ENCODE measurements around the gene ATG13.
"Not testable (repeated sequence)": the region's sequence is repeated elsewhere in the genome, so short reads cannot be mapped to it uniquely, and the experiment has no call there.

ATG13 gene

DNA sequence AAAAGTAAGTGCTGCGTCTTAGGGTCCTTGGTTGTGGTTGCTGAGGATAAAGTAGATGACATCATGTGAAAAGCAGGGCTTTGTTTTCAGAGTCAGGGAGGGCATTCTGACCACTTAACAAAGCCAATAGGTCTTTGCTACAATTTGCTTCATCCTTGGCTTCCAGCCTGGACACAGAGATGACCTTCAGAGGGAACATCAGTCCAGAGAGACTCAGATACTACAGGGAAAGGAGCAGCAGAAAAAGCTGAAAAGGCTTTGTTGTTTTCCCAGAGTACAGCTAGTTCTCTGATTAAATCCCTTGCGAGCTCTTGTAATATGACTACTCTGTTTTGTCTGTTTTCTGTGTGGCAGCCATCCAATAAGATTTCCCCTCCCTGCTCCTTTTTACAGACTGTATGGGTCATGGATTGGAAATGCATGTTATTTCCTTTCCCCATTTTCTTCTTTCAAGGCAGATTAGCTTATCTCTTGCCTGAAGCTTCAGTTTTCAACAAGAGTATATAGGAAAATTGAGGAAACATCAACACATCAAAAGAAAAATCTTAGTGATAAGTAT, 31.9 kb downstream of the ATG13 start:
- no peak for DNase-seq

DNA sequence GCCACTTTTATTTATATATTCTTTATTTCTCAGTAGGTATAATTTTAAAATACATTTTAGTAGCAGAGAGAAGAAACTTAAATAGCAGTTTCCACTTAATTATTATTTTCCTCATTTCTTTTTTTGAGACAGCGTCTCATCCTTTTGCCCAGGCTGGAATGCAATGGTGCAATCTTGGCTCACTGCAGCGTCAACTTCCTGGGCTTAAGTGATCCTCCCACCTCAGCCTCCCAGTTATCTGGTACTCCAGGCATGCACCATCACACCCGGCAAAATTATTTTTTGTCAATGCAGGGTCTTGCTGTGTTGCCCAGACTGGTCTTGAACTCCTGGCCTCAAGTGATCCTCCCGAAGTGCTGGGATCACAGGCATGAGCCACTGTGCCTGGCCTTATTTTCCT, 38.3 kb downstream of the ATG13 start:
- DNase-seq, result no peak

DNA sequence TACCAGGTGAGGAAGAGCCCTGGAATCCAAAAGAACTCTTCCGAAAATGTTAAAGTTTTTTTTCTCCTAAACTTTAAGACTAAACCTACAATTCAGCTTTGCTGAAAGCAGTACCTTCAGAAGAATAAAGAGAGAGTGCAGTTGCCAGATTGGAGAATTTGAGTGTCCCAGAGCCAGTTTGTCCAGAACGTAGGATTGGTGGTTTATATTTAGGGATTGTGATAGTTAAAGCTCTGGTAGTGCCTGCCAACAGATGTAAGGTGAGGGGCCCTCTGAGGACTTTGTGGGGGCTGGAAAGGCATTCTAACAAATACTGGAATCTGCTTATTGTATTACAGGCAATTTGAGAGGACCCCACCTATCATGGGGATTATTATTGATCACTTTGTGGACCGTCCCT, 39.8 kb downstream of the ATG13 start:
- DNase-seq, result no peak

DNA sequence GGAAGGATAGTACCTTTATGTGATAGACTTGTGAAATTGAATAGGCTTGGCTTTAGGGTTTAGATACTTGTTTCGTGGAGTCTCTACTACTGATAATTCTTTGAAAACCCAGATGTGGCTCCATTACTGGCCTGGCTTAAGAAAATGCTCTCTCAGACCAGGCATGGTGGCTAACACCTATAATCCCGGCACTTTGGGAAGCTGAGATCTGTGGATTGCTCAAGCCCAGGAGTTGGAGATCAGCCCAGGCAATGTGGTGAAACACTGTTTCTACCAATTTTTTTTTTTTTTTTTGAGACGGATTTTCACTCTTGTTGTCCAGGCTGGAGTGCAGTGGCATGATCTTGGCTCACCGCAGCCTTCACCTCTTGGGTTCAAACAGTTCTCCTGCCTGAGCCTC, 40.9 kb downstream of the ATG13 start:
- no peak for DNase-seq

DNA sequence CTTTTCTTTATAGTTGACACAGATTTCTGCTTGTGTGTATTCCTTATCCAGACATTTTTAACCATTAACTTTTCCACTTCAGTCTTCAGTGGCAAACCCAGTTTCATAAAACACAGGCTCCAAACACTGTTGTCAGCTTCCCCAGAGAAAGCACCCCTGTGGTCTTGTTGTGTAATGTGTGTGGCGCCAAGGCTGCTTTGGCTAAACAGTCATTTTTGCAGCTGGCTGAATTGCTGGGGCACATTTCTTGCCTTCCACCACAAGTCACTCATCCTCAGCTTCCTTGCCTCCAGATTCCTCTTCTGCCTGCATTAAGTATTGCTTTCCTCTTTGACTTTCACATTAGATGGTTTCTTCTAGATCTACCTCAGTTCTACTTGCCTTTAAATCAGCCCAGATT, 42.6 kb downstream of the ATG13 start:
- DNase-seq, result no peak

DNA sequence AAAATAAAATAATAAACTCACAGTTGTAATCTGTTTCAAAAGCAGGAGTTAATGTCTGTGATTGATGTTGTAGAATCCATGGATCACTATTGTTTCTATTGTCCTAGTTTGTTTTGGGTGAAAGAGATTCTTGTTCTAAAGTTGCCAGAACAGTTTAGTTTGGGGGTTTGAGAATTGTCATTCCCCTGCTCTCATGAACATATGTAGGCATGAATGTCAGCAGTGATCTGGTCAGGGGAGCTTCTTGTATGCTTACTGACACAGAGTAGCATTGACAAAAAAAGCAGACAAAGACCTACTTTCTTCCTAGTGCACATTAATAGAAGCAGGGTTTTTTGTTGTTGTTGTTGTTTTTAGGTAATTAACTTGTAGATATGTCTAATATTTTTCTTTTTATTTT, 44.5 kb downstream of the ATG13 start:
- DNase-seq, result no peak

DNA sequence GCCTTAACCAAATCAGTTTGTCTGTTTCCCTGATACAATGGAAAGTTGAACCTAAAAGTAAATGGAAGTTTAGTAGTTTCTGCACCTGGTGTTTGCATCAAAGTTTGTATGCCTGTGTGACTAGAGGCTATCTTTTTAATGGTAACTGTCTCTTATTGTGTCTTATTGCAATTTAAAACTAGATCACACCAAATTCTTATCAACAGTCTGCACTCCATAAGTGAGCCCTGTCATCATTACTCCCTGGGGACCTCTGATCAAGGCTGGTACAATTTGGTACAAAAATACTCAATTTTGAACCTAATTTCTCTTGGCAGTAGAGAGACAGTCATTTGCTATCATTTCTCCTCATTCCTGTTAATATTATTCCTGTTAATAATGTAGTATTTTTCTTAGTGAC, 45.0 kb downstream of the ATG13 start:
- no peak for DNase-seq

DNA sequence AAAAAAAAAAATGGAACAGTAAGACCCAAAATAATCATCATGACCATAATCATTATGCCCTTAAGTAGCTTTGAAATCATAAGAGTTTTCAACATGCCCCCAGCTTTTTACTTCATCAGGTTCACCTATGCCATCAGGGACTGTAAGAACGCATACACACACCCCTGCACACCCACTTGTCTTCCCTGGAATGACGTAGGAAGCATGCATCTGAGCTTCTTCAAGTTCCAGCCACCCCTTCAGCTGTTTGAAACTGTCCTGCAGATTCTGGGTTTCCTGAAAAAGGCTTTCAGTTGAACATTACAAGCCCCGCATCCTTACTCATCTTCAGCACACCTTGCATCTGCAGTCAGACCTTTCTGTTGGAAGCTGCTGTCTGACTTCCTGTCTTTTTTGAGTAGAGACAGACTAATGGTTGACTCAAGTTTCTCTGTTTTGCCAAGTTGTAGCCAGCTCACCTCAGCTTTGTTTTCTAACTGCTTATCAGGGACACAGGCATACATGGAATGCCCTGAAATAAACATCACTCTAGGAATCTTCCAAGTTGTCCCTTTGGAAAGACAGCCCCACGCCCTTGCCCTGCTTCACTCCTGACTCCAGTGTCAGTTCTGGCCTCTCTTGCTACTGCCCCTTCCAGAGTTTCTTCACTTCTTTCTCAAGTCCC, 46.1 kb downstream of the ATG13 start:
- no peak for DNase-seq

DNA sequence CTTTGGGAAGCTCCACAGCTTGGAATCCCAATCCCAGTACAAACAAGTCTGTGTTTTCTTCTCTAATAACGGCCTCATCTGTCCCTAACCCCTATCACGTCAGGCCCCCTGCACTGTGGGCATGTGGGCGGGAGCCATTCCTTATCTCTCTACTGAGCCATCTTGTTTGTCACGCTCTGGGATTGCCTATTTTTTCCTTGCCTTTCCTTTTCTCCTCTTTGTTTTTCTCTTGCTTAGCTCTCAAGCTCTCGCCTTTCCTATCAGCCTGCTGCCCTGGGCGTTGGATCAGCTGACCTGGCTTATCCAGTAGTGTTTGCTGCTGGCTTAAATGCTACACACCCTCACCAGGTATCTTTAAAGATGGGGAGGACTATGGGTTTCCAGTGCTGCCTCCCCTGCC, 47.3 kb downstream of the ATG13 start:
- no peak for DNase-seq

DNA sequence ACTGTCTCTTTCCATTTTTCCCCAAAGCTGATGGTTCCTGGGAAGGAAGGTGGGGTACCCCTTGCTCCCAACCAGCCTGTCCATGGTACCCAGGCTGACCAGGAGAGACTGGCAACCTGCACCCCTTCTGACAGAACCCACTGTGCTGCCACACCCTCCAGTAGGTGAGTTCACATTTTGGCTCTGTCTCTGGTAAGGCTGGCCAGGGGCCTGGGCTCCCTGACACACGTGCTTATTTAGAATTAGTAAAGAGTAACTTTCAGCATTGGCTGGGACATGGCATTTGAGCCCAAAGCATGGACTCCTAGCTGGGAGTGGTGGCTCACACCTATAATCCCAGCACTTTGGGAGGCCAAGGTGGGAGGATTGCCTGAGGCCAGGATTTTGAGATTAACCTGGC, 48.0 kb downstream of the ATG13 start:
- no peak for DNase-seq

DNA sequence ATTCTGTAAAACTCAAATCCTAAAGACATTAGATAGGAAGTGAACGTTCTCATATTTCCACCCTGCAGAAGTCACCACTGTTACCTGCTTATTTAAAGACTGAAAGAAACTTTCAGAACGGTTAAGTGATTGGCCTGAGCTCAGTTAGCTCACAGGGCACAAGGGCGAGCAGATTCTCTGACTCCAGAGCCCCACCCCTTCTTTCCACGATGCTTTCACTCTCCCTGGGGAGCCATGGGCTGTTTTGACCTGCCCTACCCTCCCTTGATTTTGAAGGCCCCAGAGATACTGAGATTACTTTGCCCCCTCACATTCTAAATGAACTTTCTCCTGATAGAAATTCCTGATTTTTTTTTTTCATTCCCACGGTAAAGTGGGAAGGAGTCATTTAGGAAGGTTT, 49.2 kb downstream of the ATG13 start:
- DNase-seq, result no peak

DNA sequence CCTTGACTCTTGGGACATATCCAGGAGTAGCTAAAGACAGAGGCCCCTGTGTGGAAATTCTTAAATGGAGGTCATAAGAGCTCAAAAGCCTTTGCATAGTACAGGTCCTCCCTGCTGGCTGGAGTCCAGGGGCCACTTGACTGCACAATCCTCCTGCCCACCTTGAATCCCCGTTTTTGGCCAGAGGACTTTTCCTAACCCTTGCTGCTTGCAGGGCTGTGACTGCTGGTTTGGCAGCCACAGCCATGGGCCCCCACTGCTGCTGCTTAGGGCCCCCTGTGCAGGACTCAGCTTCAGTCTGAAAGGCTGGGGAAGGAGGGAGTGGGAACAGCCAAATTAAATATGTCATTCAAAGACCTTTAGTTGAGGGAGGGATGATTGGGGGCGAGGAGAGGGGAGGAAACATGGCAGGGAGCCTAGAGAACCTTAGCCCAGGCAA, 49.7 kb downstream of the ATG13 start:
- DNase-seq, result no peak

DNA sequence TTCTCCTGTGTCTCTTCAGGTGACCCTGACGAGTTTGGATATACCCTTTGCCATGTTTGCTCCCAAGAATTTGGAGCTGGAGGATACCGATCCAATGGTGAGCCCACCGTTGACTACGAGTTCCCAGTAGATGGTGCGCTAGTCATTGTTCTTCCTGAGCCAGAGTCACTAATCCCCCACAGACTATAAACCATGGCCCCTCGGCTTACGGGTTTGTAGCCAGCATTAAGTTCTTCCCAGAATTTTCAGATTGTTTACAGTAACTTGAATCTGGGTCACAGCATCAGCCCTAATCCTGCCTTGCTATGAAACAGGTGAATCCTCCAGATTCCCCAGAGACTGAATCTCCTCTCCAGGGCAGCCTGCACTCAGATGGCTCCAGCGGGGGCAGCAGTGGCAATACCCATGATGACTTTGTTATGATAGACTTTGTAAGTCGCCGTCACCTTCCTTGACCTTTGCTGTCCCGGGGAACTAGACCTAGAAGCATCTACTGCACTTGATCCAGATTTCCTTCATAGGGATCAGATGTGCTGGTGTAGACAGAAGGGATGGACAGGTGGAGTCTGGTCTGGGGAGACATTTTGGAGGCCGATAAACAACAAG, 51.2 kb downstream of the ATG13 start:
- no peak for DNase-seq

DNA sequence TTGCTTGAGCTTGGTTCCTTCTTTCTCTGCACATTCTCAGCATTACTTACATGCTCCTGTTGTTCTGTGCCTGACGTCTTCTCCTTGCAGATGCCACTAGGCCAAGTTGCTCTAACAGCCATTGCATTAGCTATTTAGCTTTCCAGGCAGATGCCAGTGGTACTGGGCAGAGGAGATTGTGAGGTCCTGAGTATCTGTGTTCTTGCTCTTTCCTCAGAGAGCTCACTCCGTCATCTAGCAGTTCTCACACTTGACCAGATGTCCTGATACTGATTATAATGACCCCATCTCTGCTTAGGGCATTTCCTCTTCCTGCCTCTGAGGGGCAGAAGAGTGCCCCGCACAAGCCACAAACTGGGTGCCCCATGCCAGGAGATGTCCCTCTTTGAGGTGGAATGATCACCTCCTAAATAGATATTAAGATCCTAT, 52.4 kb downstream of the ATG13 start:
- no peak for DNase-seq

DNA sequence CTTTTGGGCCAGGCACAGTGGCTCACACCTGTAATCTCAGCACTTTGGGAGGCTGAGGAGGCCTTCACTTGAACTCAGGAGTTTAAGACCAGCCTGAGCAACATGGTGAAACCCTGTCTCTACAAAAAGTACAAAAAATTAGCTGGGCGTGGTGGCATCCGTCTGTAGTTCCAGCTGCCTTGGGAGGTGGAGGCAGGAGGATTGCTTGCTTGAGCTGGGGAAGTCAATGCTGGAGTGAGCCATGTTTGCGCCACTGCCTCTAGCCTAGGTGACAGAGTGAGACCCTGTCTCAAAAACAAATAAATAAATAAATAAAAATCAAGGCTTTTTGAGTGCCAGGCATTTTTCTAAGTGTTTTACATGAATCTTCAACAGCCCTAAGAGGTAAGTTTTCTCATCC, 53.2 kb downstream of the ATG13 start:
- DNase-seq, result not testable (repeated sequence)

DNA sequence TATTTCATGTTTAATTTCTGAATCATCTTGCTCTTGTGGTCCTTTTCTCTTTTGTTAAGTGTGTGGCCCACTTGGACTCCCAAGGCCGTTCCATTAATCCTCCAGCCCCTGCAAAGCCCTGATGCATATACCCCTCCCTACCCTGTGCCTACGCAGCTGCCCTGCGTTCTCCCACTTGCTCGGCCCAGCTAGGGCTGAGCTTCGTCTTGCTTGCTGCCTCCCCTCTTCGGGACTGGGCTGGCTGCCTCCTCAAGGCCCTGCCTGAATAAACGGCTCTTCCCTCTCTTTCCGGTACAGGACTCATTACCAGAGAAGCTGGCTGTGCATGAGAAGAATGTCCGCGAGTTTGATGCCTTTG, 54.6 kb downstream of the ATG13 start:
- DNase-seq, result no peak

DNA sequence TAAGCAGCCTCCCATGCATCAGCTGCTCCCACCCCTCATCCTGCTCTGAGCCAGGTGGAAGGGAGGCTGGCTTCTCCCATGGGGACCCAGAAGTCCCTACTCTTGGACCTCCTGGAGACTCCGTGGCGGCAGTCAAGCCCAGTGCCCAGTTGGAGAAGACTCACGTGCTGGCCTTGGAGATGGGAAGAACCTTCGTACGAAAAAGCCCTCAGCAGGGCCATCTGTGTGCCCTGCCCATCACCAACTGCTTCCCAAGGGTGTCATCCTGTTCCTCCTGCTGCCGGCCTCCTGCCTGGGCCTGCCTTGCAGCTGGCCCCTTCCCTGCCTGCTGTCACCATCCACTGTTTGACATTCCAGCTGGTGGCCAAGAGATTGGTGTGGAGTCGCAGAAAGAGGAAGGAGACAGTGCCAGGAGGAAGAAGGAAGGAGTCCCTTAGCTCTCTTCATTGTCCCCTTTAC, 55.1 kb downstream of the ATG13 start:
- no peak for DNase-seq

DNA sequence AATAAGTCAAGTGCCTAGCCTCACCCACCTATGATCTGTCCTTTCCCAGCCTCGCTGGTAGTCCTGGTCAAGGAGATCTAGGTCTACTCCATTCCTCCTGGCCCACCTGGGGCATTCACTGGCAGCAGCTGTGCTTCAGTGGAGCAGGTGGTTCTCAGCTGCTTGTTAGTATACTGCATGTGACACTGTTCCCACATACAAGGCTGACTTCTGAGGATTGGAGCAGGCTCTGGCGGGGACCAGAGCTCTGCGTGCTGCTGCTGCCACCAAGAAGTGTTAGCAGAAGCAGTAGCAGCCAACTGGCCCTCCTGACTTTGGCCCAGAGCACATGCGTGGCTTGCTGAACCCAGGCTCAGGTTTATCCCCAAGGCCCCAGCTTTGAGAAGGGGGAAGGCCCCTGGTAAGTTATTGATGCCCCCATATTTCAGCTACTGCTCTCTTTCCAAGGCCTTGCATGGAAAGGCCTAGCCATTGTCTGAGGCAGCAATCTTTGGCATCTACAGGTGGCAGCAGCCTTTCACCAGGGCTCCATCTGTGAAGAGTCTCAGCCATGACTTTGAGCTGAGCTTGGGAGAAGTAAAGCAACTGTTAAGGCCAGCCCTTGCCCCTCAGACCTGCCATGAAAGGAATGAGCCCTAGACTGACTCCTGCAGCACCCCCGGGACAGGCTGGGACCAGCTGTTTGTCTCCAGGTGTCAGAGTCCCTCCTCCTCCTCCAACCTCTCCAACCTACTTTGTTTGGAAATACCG, 56.5 kb downstream of the ATG13 start:
- no peak for DNase-seq

DNA sequence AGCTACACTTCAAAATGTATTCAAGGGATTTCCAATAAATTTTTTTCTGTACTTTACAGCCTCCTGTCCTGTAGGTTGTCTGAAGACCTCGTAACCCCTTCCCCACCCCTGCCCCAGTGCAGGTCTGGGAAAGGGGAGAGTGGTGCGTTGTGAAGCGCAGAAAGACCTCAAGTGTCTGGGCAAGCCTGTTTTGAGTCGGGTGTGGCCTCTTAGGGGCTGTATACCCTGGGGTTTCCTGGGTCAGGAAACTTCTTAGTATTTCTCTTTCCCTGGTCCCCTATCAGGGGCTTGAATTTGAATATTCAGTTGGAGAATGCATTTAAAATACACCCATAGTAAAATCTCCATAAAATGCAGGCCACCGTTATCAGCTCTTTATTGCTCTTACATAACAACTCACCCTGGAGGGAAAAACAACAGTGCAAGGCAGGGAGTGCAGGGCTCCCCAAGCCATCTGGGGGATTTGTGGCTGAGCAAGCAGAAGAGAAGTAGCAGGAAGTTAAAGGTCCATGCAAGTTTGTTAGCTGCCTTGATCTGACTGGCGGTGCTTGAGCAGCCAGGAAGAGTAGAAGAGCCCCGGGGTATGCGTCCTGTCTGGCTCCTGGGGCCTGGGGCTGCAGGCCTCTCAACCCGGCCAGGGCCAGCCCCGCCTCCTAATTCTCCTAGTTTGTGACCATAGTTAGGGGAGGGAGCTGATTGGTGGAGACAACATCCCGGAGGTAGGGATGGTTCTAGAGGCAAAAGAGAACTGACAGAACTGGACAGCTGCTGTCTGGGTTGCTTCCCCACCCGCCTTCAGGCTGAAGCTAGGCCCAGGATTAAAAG, 57.3 kb downstream of the ATG13 start:
- DNase-seq, result no peak

DNA sequence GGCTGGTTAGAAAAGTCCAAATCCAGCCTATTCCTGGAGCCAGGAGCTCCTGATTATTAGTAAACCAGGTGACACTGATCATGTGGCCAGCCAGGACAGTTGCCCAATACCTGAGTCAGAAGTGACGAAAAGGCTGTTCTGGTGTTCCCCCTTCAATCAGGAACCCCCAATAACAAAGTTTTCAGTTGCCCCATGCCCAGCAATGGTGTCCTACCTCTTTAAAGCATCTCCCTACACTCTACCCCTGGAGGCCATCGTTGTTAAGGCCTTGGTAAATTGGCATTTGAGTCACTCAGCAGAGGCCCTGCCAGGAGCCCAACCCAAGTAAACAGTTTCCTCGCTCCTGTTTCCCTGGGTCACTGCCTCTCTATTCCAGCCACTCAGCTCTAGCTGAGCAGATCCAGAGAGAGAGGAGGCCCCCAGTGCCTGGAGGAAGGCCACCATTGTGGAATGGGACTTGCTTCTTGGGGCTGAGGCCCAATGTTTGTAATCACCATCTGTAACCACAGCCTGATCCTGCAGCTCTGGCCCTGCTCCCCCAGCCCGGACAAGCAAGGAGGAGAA, 58.0 kb downstream of the ATG13 start:
- no peak for DNase-seq

DNA sequence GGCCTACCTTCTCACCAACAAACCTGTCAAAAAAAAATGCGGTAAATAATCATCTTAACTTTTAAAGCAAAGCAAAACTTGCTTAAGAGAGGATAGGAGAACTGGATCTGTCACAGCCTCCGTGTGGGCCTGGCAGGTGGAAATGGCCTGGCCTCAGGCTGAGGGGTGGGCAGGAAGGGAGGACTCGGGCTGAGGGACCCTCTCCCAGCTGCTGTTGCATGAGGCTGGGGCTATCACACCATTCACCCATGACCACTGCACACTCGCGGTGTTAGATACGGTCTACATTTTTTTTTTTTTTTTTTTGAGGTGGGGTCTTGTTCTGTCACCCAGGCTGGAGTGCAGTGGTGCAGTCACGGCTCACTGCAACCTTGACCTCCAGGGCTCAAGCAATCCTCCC, 58.6 kb downstream of the ATG13 start:
- DNase-seq, result no peak

DNA sequence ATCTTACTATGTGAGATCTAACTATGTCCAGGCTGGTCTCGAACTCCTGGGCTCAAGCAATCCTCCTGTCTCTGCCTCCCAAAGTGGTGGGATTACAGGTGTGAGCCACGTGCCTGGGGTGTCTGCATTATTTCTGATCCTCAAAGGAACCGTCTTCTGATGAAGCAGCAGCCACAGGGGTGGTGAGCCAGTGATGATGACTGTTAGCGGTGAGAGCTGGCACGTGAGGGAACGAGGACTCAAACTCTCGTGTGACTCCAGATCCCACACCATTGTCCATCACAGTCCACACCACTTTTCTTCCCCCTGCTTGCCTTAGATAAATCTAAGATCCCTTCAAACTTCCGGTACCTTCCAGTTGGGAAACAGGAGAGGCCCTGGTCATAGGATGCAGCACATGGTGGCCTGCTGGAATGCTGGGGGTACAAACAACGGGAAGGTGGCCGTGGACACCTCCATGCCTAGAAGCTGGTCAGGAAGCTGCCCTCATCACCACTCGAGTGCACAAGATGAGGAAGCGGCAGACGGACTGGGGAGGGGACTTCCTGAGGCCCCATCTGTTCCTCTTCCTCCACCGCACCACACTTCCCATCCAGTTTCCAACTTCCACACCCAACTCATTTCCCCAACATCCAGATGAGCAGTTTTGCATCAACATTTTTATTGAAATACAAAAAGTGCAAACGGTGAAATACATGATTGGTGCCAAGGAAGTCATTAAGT, 59.2 kb downstream of the ATG13 start:
- no peak for DNase-seq
